GM13977 (cell line): ENCODE data around the gene SLC17A3.

Source experiments
- DNase-seq: peaks from one replicate; pipeline ENCODE4 v3.0.0; 2012; ENCODE audit warnings: low spot score
- in situ Hi-C: fragments of 300-500 bp; cut with MboI; formaldehyde crosslinking; loops from one replicate; pipeline ENCODE4 v1.12.0; 2022; ENCODE audit warnings: low sequenced_read_pairs, low pct_unique_long_range_greater_than_20kb, mixed read lengths, inconsistent platforms; ENCODE audit not compliant: unreplicated experiment
- TF ChIP-seq, protein P1 (sequence below): IDR thresholded peaks from 2 replicates; pipeline ENCODE4 v1.5.1; 2012; ENCODE audit warnings: mild to moderate bottlenecking, control low read depth; ENCODE audit not compliant: insufficient read depth; ENCODE audit errors: extremely low read depth, missing control alignments

SLC17A3 gene

DNA sequence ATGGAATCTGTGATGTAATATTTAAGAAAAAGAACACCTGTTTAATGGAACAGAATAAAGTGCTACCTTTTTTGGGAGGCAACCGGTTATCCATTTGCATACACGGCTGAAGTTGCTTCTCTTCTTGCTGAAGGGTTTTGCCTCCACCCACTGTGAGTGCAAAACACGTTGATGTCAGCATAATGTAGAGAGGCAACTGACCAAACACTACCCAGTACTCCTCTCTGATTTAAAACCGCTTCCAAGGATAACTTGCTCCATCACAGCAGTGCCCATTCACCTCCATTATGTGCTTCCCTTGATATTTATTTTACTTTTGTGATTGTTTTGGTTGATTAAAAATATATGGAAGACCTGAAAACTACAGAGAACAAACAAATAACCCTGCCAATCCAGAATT lies 43.6 kb downstream of the SLC17A3 start:
- no peak for DNase-seq
- in situ Hi-C loops, result no loop called here
- TF ChIP-seq, protein P1, sequence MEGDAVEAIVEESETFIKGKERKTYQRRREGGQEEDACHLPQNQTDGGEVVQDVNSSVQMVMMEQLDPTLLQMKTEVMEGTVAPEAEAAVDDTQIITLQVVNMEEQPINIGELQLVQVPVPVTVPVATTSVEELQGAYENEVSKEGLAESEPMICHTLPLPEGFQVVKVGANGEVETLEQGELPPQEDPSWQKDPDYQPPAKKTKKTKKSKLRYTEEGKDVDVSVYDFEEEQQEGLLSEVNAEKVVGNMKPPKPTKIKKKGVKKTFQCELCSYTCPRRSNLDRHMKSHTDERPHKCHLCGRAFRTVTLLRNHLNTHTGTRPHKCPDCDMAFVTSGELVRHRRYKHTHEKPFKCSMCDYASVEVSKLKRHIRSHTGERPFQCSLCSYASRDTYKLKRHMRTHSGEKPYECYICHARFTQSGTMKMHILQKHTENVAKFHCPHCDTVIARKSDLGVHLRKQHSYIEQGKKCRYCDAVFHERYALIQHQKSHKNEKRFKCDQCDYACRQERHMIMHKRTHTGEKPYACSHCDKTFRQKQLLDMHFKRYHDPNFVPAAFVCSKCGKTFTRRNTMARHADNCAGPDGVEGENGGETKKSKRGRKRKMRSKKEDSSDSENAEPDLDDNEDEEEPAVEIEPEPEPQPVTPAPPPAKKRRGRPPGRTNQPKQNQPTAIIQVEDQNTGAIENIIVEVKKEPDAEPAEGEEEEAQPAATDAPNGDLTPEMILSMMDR, result no peak

DNA sequence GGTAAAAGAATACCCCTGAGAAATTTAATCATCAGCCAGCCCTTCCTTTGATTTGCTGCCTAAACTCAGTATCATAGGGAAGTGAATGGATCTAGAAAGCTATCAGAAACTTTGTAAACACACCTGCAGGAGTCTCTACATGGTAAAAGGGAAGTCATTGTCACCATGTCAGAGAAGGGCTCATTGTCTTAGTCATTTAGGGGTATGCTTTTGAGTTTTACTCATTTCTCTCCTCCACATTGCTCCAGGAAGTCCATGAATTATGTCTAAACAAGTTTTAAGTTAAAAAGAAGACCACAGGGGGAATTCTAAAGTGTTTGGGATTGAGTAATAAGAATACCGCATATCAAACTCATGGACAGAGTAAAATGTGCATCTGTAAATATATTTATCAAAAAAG lies 44.7 kb downstream of the SLC17A3 start:
- DNase-seq, result peak; percentile 12
- TF ChIP-seq, protein P1, result no peak
- in situ Hi-C loops, result no loop called here

DNA sequence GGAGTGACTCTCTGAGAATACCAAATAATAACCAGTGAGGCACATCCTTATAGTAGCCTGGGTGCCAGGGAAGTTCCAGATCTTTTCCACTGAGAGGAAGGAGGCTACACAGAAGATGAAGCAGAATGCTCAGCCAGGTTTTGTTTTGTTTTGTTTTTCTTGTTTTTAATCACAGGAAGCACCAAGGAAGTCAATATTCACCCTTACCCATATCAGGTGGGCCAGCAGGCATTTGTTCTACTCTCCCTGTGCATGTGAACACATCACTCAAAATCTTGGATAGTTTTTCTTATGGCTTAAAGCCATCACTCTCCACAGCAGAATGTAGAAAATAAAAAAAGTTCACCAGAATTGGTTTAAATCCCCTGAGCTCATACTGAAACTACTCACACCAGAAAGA lies 52.7 kb downstream of the SLC17A3 start:
- TF ChIP-seq, protein P1, result no peak
- in situ Hi-C loops, result no loop called here
- no peak for DNase-seq

DNA sequence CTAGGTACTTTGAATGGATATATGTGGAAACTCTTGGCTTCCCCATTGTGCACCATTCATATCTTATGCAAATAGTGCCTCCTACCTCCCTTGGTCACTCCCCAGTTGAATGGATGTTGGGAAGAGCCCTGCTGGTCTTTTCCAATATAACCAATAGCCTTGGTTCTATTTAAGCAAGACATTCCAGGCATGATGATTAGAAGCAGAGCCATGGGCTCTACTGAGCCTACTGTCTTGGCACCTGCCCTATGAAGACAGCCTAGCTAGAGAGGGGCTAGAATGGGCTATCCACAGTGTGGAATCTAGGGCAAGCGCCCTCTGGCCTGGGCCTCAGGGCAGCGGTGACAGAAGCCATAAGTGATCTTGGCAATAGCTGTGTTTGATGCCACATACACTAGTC lies 57.8 kb downstream of the SLC17A3 start:
- DNase-seq, result no peak
- in situ Hi-C loops, result no loop called here
- TF ChIP-seq, protein P1, result no peak

DNA sequence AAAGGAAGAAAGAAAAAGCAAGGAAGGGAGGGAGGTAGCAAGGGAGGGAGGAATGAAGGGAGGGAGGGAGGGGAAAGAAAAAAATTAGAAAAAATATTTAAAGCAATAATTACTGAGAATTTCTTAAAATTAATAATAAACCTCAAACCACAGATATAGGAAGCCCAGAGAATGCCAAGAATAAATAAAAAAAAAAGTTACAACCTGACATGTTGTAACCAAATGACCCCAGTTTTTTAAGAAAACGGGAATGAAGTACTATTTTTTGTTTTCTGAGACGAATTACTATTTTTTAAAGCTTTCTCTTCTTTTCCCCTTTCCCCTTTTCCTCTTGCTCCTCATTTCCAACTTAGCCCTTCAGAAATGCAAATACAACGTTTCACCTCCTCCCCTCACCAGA lies 58.8 kb downstream of the SLC17A3 start:
- in situ Hi-C loops, result no loop called here
- DNase-seq, result no peak
- TF ChIP-seq, protein P1, result no peak

DNA sequence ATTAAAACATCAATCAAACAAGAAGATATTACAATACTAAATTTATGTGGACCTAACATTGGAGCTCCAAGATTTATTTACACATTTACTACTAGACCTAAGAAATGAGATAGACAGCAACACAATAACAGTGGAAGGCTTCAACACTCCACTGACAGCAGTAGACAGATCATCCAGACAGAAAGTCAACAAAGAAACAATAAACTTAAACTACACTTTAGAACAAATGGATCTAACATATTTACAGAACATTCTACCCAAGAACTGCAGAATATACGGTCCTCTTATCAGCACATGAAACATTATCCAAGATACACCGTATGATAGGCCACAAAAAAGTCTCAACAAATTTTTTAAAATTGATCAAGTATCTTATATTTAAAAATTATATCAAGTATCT lies 69.2 kb downstream of the SLC17A3 start:
- DNase-seq, result no peak
- in situ Hi-C loops, result no loop called here
- TF ChIP-seq, protein P1, result no peak

DNA sequence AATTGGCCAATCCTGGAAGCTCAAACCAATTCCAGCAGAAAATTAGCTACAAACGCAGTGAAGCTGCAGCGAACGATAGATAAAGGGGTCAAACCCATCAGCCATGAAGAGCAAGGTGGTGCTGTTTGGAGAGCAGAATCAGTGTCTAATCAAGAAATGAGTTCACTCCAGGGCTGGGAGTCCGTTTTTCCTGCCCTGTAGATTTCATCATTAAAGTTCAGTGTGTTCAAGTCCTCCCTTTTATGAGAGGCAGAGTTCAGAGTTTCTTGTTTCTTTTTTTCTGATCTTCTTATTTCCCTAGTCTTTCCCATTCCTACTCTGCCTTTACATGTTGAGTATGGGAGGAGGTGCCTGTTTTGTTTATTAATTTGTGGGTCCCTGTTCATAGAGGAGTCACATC lies 72.6 kb downstream of the SLC17A3 start:
- no peak for DNase-seq
- TF ChIP-seq, protein P1, result no peak
- in situ Hi-C loops, result no loop called here
